ENCODE data around the gene ZNF83.

DNA sequence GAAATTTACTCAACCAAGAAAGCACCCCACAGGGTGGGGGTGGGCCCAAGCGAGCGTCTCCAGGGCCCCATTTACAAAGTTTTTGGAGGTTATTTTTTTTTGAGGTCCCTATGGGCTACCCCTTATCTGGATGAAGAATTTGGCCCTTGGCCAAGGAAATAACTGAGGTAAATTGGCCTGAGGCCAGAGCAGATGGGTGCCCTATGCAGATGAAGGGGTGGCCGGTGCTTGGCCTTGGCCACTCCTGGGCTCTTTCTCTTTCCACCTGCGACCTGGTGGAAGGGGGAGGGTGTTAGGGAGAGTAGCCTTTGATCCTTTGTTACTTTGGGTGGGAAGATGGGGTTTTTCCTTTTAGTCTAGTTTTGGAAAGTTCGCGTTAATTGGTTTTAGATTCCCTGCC is 52.6 kb downstream of the ZNF83 start:
- TF ChIP-seq, protein P1, sequence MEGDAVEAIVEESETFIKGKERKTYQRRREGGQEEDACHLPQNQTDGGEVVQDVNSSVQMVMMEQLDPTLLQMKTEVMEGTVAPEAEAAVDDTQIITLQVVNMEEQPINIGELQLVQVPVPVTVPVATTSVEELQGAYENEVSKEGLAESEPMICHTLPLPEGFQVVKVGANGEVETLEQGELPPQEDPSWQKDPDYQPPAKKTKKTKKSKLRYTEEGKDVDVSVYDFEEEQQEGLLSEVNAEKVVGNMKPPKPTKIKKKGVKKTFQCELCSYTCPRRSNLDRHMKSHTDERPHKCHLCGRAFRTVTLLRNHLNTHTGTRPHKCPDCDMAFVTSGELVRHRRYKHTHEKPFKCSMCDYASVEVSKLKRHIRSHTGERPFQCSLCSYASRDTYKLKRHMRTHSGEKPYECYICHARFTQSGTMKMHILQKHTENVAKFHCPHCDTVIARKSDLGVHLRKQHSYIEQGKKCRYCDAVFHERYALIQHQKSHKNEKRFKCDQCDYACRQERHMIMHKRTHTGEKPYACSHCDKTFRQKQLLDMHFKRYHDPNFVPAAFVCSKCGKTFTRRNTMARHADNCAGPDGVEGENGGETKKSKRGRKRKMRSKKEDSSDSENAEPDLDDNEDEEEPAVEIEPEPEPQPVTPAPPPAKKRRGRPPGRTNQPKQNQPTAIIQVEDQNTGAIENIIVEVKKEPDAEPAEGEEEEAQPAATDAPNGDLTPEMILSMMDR (conservative IDR thresholded peaks at IDR 0.05; ENCODE audit: low read depth, low read length) = no peak
- TF ChIP-seq EZH2 (IDR thresholded peaks at IDR 0.05; ENCODE audit: low read length, unreplicated experiment) (no peak), EZH2phosphoT487 (IDR thresholded peaks at IDR 0.05; ENCODE audit: borderline replicate concordance, low read length) (no peak)

Measured in PC-3 (cell line).